GM18909 (cell line): ENCODE measurements around the gene ARHGAP18.

Source experiments
- ATAC-seq: cut with Tn5 transposase; IDR thresholded peaks from one replicate; pipeline ENCODE4 v1.9.1; 2021; ENCODE audit warnings: mild to moderate bottlenecking; ENCODE audit not compliant: unreplicated experiment, poor library complexity

Gene ARHGAP18

DNA sequence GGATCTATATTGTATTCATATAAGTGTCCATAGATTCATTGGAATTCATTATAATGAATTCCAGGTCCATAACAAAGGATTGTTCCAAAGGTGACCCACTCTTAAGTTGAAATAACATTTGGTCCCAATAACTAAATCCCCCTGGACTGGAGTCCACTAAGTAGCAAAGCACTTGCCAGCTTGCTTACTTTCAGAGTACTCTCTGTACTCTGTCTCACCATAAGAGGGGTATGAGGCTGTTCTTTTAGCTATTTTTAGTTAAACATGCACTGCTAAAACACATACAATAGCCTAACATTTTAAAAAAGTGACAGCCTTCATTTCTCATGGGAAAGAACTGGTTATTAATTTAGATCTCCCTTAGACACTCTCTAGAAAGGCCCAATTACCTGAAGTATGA, 16.7 kb upstream of the ARHGAP18 start:
- no peak for ATAC-seq

- ATAC-seq: no peak
Measured at GRCh38 chr6:129725341-129725740, 15.4 kb upstream of the ARHGAP18 start.

DNA sequence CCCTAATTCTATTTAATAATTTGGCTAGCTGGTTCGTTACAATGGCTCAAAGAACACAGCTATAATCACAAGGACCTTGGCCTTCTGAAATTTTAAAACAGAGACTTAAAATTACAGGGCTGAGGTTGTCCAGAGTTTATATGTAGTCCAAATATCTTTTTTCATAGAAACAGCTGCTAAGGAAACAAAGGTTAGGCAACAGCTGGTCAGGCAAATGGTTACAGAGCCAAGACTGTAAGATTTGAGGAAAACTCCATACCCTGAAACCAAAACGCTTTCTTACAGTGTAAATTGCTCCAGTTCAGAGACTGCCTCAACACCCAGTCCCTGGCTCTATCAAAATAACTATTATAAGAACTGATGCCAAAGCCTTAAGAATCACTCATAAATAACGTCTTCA, 9.7 kb upstream of the ARHGAP18 start:
- no peak for ATAC-seq

DNA sequence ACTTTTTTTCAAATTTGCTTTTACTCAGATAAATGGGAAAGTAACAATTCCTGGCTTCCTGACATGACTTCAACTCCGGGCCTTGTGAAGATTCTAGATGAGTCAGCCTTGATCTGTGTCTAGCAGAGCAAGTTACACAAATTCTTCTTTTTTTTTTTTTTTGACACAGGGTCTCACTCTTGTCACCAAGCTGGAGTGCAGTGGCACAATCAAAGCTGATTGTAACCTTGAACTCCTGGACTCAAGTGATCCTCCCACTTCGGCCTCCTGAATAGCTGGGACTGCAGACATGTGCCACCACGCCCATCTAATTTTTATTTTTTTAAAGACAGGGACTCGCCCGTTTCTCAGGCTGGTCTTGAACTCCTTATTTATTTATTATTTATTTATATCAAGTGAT, 7.3 kb upstream of the ARHGAP18 start:
- ATAC-seq: no peak

- no peak for ATAC-seq
Measured at GRCh38 chr6:129713806-129714333, 3.9 kb upstream of the ARHGAP18 start.

- no peak for ATAC-seq
Measured at GRCh38 chr6:129711271-129711631, 1.3 kb upstream of the ARHGAP18 start.

GRCh38 chr6:129710450-129711270, 683 bp upstream of the ARHGAP18 start:
- ATAC-seq: no peak

- ATAC-seq: peak; percentile 15
Measured at GRCh38 chr6:129709196-129709768, 695 bp downstream of the ARHGAP18 start.

DNA sequence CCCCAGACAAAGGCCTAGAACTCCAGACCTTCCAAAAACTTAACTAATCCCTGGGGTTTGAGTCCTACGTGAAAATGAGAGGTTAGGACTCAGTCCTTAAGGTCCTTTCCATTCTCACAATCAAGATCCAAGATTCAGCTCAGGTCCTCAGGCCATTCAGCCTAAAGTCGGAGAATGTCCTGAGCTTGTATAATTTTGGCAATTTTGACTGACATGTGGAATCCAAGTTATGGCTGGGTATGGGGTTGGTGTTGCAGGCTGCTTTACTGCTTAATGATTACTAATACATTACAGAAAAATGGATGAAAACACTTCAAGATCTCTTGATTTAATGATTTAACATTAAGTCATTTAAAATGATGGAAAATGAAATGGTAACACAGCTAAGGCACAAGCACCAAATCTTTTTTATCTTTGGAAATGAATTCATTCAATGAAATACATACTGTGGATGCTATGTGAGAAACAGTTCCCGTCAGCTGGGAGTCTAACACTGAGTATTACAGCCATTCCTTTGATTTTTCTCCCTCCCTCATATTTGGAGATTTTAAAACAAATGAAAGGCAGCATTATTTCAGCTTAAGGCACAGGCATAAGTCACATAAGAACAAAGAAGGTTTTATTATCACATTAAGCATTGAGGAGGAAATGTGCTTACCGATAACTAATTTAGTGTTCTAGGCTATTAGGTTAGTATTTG, 1.3 kb downstream of the ARHGAP18 start:
- no peak for ATAC-seq

GRCh38 chr6:129707882-129708495, 2.0 kb downstream of the ARHGAP18 start:
- no peak for ATAC-seq

DNA sequence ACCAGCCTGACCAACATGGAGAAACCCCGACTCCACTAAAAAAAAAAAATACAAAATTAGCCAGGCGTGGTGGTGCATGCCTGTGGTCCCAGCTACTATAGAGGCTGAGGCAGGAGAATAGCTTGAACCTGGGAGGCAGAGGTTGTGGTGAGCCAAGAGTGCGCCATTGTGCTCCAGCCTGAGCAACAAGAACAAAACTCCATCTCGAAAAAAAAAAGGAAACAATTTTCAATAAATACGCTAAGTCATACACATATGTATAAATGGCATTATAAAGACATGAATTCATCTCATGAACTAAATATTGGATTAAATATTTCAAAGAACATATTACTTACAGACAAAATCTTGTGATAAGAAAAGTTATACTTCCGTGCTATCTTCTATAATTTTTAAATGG, 2.9 kb downstream of the ARHGAP18 start:
- no peak for ATAC-seq

DNA sequence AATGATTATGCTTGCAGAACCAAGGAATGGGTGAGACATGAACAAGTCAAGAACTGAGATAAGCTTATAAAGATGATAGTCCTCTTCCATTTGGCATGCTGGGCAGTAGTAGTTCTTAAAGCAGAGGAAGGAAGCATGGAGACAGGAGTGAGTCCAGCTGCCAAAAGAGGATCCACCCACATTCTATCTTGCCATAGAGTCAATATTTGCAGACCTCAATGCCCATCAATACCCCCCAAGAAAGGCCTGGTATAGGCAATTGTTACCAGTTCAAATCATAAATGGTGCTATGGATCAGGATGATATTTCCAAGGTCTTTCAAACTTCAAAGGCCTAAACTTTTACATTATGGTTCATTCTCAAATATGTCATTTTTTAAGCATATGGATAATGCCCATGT, 4.8 kb downstream of the ARHGAP18 start:
- ATAC-seq: no peak

DNA sequence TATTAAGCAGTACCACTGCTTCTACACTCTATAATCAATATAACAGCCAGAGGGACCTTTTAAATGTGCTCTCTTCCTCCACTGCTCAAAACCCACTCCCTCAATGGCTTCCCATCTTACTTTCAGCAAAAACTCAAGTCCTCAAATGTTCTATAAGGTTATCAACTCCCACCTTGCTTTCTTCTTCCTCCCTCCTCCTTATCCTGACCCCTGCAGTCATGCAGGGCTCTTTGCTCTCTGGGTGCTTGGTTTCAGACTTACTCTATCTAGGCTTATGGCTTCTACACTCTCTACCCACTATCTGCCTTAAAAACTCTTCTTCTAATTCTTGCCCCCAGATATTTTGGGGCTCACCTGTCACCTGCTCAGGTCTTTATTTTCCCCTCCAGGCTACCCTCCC, 5.3 kb downstream of the ARHGAP18 start:
- no peak for ATAC-seq

- ATAC-seq: no peak
Measured at GRCh38 chr6:129701721-129702455, 8.1 kb downstream of the ARHGAP18 start.

- no peak for ATAC-seq
Measured at GRCh38 chr6:129700666-129701065, 9.3 kb downstream of the ARHGAP18 start.

DNA sequence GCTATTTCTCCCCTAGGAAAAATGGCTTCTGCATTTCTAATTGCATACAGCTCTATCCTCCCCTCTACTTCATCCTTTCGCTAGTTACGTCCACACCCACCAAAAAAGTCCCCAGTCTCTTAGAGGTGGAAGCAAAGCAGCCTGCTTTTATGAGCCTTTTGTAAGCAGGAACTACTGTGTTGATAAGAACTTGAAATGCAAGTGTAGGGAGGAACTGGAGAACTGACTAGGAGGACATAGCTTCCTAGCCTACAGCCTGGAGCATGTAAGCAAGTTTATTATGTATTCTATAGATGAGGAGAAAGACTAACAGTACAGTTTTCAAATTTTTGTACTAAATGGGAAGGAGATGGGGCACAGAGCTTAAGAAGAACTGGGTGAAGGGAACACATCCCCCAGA, 10.3 kb downstream of the ARHGAP18 start:
- ATAC-seq: no peak

- ATAC-seq: no peak
Measured at GRCh38 chr6:129698430-129698829, 11.5 kb downstream of the ARHGAP18 start.

DNA sequence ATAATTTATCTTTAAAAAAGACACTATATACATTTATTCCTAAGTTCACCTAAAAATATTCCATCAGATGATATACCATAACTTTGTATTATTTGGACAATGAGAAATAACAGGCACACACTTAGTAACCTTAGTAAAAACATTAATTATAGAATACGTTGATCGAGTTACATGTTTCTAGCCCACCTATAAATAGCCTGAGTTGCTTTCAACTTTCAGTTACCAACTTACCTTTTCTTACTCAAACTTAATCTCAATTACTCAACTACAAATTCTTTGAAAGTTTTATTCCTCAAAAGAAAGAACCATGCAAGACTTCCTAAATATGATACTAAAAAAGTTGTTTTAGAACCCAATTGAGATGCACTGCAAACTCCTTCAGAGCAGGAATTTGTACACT, 12.2 kb downstream of the ARHGAP18 start:
- no peak for ATAC-seq

- no peak for ATAC-seq
Measured at GRCh38 chr6:129696843-129697242, 13.1 kb downstream of the ARHGAP18 start.

GRCh38 chr6:129696028-129696418, 14.0 kb downstream of the ARHGAP18 start:
- peak; percentile 32 for ATAC-seq
